Upper lobe of left lung (tissue), 4 donors: Measurements from ENCODE around the gene TNFRSF8.

Experiments used
- EP300 ChIP-seq, 4 donors: sonication (generic); formaldehyde crosslinking; IDR thresholded peaks; one replicate each; pipeline ENCODE4 v1.5.1; 2017; ENCODE audit warnings: antibody characterized with exemption in 4 of 4, control low read depth in 2 of 4
- POLR2A ChIP-seq, 4 donors: fragments of 450-650 bp; IDR thresholded peaks; one replicate each; pipeline ENCODE4 v1.5.1; 2016 to 2017; ENCODE audit warnings: antibody characterized with exemption in 4 of 4, mild to moderate bottlenecking in 2 of 4
- TF ChIP-seq, protein P1 (sequence below), 6 experiments: fragments of 450-650 bp in 4 of 6; fragments of 200-600 bp in 2 of 6; sonication (generic) in 2 of 6; IDR thresholded peaks; one replicate each; pipeline ENCODE4 v1.5.1; 2016 to 2019; ENCODE audit warnings: antibody characterized with exemption in 6 of 6

DNA sequence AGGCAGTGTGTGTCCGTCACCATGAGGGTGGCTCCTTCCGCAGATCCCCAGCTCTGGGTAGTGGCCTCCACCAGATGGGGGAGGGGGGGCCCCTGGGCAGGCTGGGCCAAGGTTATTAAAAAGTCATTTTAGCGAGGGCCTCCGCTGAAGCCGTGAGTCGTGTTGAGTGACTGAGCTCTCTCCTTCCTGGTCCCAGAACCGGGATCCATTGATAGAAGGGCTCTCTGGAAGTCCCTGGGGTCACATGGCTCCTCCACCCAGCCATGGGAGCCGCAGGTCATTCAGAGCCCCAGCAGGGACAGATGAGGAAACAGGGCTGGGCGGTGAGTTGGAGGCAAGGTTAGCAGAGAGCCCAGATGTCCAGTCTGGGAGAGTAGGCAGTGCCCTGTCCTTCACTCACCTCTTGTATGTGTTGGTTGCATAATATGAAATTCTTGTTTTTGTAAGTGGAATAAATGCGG lies 30.9 kb upstream of the TNFRSF8 start:
- TF ChIP-seq, protein P1, sequence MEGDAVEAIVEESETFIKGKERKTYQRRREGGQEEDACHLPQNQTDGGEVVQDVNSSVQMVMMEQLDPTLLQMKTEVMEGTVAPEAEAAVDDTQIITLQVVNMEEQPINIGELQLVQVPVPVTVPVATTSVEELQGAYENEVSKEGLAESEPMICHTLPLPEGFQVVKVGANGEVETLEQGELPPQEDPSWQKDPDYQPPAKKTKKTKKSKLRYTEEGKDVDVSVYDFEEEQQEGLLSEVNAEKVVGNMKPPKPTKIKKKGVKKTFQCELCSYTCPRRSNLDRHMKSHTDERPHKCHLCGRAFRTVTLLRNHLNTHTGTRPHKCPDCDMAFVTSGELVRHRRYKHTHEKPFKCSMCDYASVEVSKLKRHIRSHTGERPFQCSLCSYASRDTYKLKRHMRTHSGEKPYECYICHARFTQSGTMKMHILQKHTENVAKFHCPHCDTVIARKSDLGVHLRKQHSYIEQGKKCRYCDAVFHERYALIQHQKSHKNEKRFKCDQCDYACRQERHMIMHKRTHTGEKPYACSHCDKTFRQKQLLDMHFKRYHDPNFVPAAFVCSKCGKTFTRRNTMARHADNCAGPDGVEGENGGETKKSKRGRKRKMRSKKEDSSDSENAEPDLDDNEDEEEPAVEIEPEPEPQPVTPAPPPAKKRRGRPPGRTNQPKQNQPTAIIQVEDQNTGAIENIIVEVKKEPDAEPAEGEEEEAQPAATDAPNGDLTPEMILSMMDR (IDR thresholded peaks at IDR 0.05): no peak
- no peak for TF ChIP-seq POLR2A (IDR thresholded peaks at IDR 0.05)
- no peak for TF ChIP-seq EP300 (IDR thresholded peaks at IDR 0.05)
